ENCODE measurements around the gene PPP1R36.
A peak's percentile ranks its signal among the peaks of the same experiment; 100 is the strongest.

DNA sequence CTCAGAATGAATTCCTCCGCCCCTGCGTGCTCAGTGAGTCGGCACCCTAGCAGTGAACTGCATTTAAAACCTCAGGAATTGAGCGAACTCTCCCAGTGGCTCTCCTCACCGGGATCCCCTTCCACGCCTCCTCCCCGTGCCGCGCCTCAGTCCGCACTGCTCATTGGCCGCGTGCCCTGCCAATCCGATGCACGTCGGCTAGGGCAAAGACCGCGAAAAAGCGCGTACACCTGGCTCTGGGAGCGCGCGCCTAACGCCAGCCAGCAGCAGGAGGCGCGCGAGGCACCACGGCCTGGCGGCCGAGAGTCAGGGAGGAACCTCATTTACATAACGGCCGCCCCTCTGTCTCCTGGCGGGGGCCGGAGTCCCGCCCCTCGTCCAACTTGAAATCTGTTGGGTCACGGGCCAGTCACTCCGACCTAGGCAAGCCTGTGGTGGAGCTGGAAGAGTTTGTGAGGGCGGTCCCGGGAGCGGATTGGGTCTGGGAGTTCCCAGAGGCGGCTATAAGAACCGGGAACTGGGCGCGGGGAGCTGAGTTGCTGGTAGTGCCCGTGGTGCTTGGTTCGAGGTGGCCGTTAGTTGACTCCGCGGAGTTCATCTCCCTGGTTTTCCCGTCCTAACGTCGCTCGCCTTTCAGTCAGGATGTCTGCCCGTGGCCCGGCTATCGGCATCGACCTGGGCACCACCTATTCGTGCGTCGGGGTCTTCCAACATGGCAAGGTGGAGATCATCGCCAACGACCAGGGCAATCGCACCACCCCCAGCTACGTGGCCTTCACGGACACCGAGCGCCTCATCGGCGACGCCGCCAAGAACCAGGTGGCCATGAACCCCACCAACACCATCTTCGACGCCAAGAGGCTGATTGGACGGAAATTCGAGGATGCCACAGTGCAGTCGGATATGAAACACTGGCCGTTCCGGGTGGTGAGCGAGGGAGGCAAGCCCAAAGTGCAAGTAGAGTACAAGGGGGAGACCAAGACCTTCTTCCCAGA is 9.3 kb upstream of the PPP1R36 start, which contains the start of gene HSPA2:
- TF ChIP-seq, protein P1, sequence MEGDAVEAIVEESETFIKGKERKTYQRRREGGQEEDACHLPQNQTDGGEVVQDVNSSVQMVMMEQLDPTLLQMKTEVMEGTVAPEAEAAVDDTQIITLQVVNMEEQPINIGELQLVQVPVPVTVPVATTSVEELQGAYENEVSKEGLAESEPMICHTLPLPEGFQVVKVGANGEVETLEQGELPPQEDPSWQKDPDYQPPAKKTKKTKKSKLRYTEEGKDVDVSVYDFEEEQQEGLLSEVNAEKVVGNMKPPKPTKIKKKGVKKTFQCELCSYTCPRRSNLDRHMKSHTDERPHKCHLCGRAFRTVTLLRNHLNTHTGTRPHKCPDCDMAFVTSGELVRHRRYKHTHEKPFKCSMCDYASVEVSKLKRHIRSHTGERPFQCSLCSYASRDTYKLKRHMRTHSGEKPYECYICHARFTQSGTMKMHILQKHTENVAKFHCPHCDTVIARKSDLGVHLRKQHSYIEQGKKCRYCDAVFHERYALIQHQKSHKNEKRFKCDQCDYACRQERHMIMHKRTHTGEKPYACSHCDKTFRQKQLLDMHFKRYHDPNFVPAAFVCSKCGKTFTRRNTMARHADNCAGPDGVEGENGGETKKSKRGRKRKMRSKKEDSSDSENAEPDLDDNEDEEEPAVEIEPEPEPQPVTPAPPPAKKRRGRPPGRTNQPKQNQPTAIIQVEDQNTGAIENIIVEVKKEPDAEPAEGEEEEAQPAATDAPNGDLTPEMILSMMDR (IDR thresholded peaks at IDR 0.05), result peak in 1 of 3 donors; percentile 58
- peak in 1 of 2 donors; percentile 90 for TF ChIP-seq POLR2A (IDR thresholded peaks at IDR 0.05)

All from lower leg skin (tissue), 3 donors.